CD14-positive monocyte (primary cell): ENCODE results near the gene DZIP1L. TPM values are rescaled to one million over a fixed set of nuclear protein-coding genes. Genes with fewer than 3 reads are reported as not detected.

Experiments used
- DNase-seq, 3 donors: peaks; one replicate each; pipeline ENCODE4 v3.0.0-alpha.2; 2011 to 2022
- H2AFZ ChIP-seq: 2 replicates; pipeline ENCODE4 v1.6.0; 2012; ENCODE audit warnings: mild to moderate bottlenecking, low read depth, low read length, inconsistent platforms; ENCODE audit not compliant: insufficient read depth, poor library complexity, severe bottlenecking
- H3K27ac ChIP-seq, 2 donors: 1 replicate in 1 of 2; 2 replicates in 1 of 2; pipeline ENCODE4 v1.5.1; 2012 to 2013; ENCODE audit warnings: low read length in 2 of 2, control low read depth in 1 of 2, inconsistent platforms in 1 of 2, low read depth in 1 of 2, mild to moderate bottlenecking in 1 of 2
- H3K27me3 ChIP-seq, 2 donors: one replicate each; pipeline versions ENCODE4 v1.6.0 to v1.6.1; 2011 to 2013; ENCODE audit warnings: low read length in 2 of 2; ENCODE audit not compliant: control insufficient read depth in 2 of 2, insufficient read depth in 2 of 2
- H3K36me3 ChIP-seq, 2 donors: replicated peaks in 1 of 2; 1 replicate in 1 of 2; 2 replicates in 1 of 2; pipeline versions ENCODE4 v1.5.1 to v1.6.1; 2012 to 2013; ENCODE audit warnings: low read length in 2 of 2, control low read depth in 1 of 2, inconsistent platforms in 1 of 2, mild to moderate bottlenecking in 1 of 2; ENCODE audit not compliant: insufficient read depth in 2 of 2, control insufficient read depth in 1 of 2
- H3K4me1 ChIP-seq, 2 donors: 1 replicate in 1 of 2; 2 replicates in 1 of 2; pipeline versions ENCODE4 v1.5.1 to v1.6.1; 2012 to 2013; ENCODE audit warnings: low read length in 2 of 2, control low read depth in 1 of 2, inconsistent platforms in 1 of 2, mild to moderate bottlenecking in 1 of 2, moderate library complexity in 1 of 2; ENCODE audit not compliant: insufficient read depth in 2 of 2, control insufficient read depth in 1 of 2
- H3K4me2 ChIP-seq: replicated peaks from 2 replicates; pipeline ENCODE3; 2012; ENCODE audit warnings: low read length, moderate library complexity, mild to moderate bottlenecking; ENCODE audit not compliant: poor library complexity, severe bottlenecking; ENCODE audit errors: extremely low read depth
- H3K4me3 ChIP-seq, 3 experiments: fragments of 200-600 bp in 1 of 3; sonication (generic) in 1 of 3; replicated peaks in 1 of 3; 1 replicate in 2 of 3; 2 replicates in 1 of 3; pipeline ENCODE4 v1.5.1; 2011 to 2013; ENCODE audit warnings: low read length in 3 of 3, mild to moderate bottlenecking in 3 of 3, control low read depth in 2 of 3, low read depth in 2 of 3, inconsistent platforms in 1 of 3, moderate library complexity in 1 of 3
- H3K79me2 ChIP-seq: 2 replicates; pipeline ENCODE4 v1.6.0; 2012; ENCODE audit warnings: mild to moderate bottlenecking, control low read depth, inconsistent platforms, low read length, moderate library complexity; ENCODE audit not compliant: insufficient read depth
- H3K9ac ChIP-seq: 2 replicates; pipeline ENCODE4 v1.6.0; 2017; ENCODE audit warnings: low read length, mild to moderate bottlenecking; ENCODE audit not compliant: insufficient read depth, poor library complexity, severe bottlenecking
- H3K9me3 ChIP-seq, 2 donors: replicated peaks in 1 of 2; 1 replicate in 1 of 2; 2 replicates in 1 of 2; pipeline versions ENCODE4 v1.5.1 to v1.6.1; 2012 to 2013; ENCODE audit warnings: low read length in 2 of 2, control low read depth in 1 of 2; ENCODE audit not compliant: control insufficient read depth in 1 of 2, insufficient read depth in 1 of 2
- H4K20me1 ChIP-seq: 2 replicates; pipeline ENCODE4 v1.6.0; 2012; ENCODE audit warnings: mild to moderate bottlenecking, low read length, control low read depth, moderate library complexity; ENCODE audit not compliant: insufficient read depth
- H3K27ac Mint-ChIP-seq, 7 donors: one replicate each; pipeline ENCODE4 v1.8.0; 2020; ENCODE audit warnings: mild to moderate bottlenecking in 7 of 7, mixed read lengths in 7 of 7, moderate library complexity in 6 of 7, inconsistent platforms in 2 of 7
- H3K27me3 Mint-ChIP-seq, 3 donors: one replicate each; pipeline ENCODE4 v1.8.0; 2021 to 2022; ENCODE audit warnings: low read depth in 3 of 3, mild to moderate bottlenecking in 3 of 3, mixed read lengths in 3 of 3, moderate library complexity in 3 of 3, inconsistent platforms in 1 of 3
- H3K36me3 Mint-ChIP-seq, 2 donors: one replicate each; pipeline ENCODE4 v1.8.0; 2020; ENCODE audit warnings: mixed read lengths in 2 of 2, inconsistent platforms in 1 of 2, mild to moderate bottlenecking in 1 of 2
- H3K4me1 Mint-ChIP-seq: one replicate; pipeline ENCODE4 v1.8.0; 2020; ENCODE audit warnings: mild to moderate bottlenecking, mixed read lengths
- H3K4me3 Mint-ChIP-seq, 2 donors: one replicate each; pipeline ENCODE4 v1.8.0; 2020; ENCODE audit warnings: mild to moderate bottlenecking in 2 of 2, mixed read lengths in 2 of 2, moderate library complexity in 1 of 2
- H3K9me3 Mint-ChIP-seq, 7 donors: one replicate each; pipeline ENCODE4 v1.8.0; 2020 to 2022; ENCODE audit warnings: mixed read lengths in 7 of 7, mild to moderate bottlenecking in 6 of 7, moderate library complexity in 6 of 7, inconsistent platforms in 2 of 7
- WGBS: methylation state at CpG from one replicate; pipeline ENCODE4 v1.1.5; 2013; ENCODE audit warnings: missing lambda C conversion rate; ENCODE audit not compliant: insufficient coverage; 5-methylcytosine and 5-hydroxymethylcytosine counted together
- intact Hi-C, 2 donors: fragments of 100-400 bp; cut with micrococcal nuclease; formaldehyde crosslinking; loops; one replicate each; pipeline versions ENCODE4 v1.15.0 to v1.15.1; 2023
- polyA plus RNA-seq, 3 donors: library from polyadenylated mRNA; depleted of rRNA in 1 of 3; unstranded in 2 of 3; stranded (reverse) in 1 of 3; fragments of 300-500 nt in 2 of 3; fragments of >200 nt in 1 of 3; fragmentation: Illumina TruSeq in 2 of 3; gene quantifications; 1 replicate in 2 of 3; 2 replicates in 1 of 3; pipeline ENCODE4 v1.2.3, GENCODE V29; 2012 to 2021
- TF ChIP-seq, protein P1 (sequence below): fragments of 200-600 bp; IDR thresholded peaks from one replicate; pipeline ENCODE4 v1.8.0; 2022; ENCODE audit warnings: antibody characterized with exemption, mild to moderate bottlenecking

The DZIP1L gene
- polyA plus RNA-seq, 3 donors: 0.50 to 1.8 (median 0.52) TPM

DNA sequence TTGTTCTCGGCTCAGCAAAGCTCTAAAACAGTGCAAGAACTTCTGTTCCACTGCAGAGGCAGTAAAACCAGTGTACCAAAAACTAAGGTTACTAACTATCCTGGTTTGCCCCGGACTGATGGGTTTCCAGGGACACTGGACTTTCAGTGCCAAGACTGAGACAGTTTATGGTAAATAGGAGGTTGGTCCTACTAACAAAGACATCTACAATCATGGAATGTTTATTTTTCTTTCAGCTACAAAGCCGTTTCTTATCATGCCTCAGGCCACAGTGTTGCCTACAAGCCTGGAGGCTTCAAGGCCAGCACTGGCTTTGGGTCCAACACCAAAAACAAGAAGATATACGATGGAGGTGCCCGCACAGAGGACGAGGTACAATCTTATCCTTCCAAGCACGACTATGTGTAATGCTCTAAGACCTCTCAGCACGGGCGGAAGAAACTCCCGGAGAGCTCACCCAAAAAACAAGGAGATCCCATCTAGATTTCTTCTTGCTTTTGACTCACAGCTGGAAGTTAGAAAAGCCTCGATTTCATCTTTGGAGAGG is 84.6 kb downstream of the DZIP1L start:
- Histone ChIP-seq H4K20me1 (no peaks in the 10 kb centered on the region), H3K4me2 (no peak overlapping the region), H3K79me2 (no peaks in the 10 kb centered on the region), H3K9ac (no peak overlapping the region), H3K9me3 (no peaks in the 10 kb centered on the region), H3K36me3 (no peaks in the 10 kb centered on the region), H3K27ac (no peak overlapping the region), H3K4me1 (no peaks in the 10 kb centered on the region), H2AFZ (no peak overlapping the region), H3K27me3 (no peaks in the 10 kb centered on the region), H3K4me3 (no peak overlapping the region)
- Mint-ChIP-seq H3K27ac (no peak overlapping the region), H3K9me3 (no peaks in the 10 kb centered on the region), H3K4me3 (no peak overlapping the region), H3K36me3 (no peaks in the 10 kb centered on the region), H3K4me1 (no peaks in the 10 kb centered on the region), H3K27me3 (peaks cover 0 to 3% (median 1%) of the 10 kb centered on the region in 3 donors)
- no peak for DNase-seq
- TF ChIP-seq, protein P1, sequence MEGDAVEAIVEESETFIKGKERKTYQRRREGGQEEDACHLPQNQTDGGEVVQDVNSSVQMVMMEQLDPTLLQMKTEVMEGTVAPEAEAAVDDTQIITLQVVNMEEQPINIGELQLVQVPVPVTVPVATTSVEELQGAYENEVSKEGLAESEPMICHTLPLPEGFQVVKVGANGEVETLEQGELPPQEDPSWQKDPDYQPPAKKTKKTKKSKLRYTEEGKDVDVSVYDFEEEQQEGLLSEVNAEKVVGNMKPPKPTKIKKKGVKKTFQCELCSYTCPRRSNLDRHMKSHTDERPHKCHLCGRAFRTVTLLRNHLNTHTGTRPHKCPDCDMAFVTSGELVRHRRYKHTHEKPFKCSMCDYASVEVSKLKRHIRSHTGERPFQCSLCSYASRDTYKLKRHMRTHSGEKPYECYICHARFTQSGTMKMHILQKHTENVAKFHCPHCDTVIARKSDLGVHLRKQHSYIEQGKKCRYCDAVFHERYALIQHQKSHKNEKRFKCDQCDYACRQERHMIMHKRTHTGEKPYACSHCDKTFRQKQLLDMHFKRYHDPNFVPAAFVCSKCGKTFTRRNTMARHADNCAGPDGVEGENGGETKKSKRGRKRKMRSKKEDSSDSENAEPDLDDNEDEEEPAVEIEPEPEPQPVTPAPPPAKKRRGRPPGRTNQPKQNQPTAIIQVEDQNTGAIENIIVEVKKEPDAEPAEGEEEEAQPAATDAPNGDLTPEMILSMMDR: no peak
- intact Hi-C loops: no loop called here
- 95% methylated on average over 7 of the region's 11 CpGs for WGBS

- no peak for DNase-seq
These were observed 87.6 kb downstream of the DZIP1L start for GRCh38 chr3:138027821-138028220.

More at GRCh38 chr3:138027821-138028220, 87.6 kb downstream of the DZIP1L start:
- no peaks in the 10 kb centered on the region for H3K79me2 ChIP-seq
- H3K4me1 Mint-ChIP-seq: no peaks in the 10 kb centered on the region
- no peaks in the 10 kb centered on the region for H3K4me1 ChIP-seq
- H3K9me3 ChIP-seq: no peaks in the 10 kb centered on the region
- no peaks in the 10 kb centered on the region for H3K36me3 Mint-ChIP-seq
- no peak overlapping the region for H3K4me3 Mint-ChIP-seq
- no peak overlapping the region for H3K9ac ChIP-seq
- no peak overlapping the region for H3K27ac Mint-ChIP-seq
- H3K4me3 ChIP-seq: no peak overlapping the region
- no peak overlapping the region for H3K4me2 ChIP-seq
- no peak overlapping the region for H2AFZ ChIP-seq
- peaks cover 0 to 1% (median 0%) of the 10 kb centered on the region in 3 donors for H3K27me3 Mint-ChIP-seq
- no peaks in the 10 kb centered on the region for H3K27me3 ChIP-seq
- no peaks in the 10 kb centered on the region for H3K36me3 ChIP-seq
- no CpG with 5 or more reads among the region's 5 CpGs for WGBS
- no peaks in the 10 kb centered on the region for H3K9me3 Mint-ChIP-seq
- H3K27ac ChIP-seq: no peak overlapping the region
- intact Hi-C loops: no loop called here
- TF ChIP-seq, protein P1: no peak
- no peaks in the 10 kb centered on the region for H4K20me1 ChIP-seq
